SK-N-MC (cell line): ENCODE results near the gene RAVER2.
"Not testable (repeated sequence)": the region's sequence is repeated elsewhere in the genome, so short reads cannot be mapped to it uniquely, and the experiment has no call there.

Experiments
- DNase-seq: peaks from one replicate; pipeline ENCODE4 v3.0.0-alpha.2; 2011; ENCODE audit warnings: low read depth, low spot score
- H3K27ac ChIP-seq: fragments of 200-600 bp; sonication (generic); 2 replicates; pipeline ENCODE4 v1.5.1; 2016; ENCODE audit warnings: mixed run types
- H3K36me3 ChIP-seq: fragments of 200-600 bp; sonication (generic); 2 replicates; pipeline ENCODE4 v1.6.1; 2017; ENCODE audit warnings: antibody characterized with exemption, low read length, mixed read lengths; ENCODE audit not compliant: insufficient read depth
- H3K4me3 ChIP-seq: fragments of 200-600 bp; sonication (generic); 2 replicates; pipeline ENCODE4 v1.5.1; 2016
- H3K9ac ChIP-seq: fragments of 200-600 bp; sonication (generic); 2 replicates; pipeline ENCODE4 v1.8.0; 2017; ENCODE audit warnings: mixed run types, mixed read lengths; ENCODE audit not compliant: insufficient read length
- H3K9me3 ChIP-seq: fragments of 200-600 bp; sonication (generic); 2 replicates; pipeline ENCODE4 v1.6.1; 2017; ENCODE audit warnings: low read depth, mild to moderate bottlenecking, antibody characterized with exemption, low read length, moderate library complexity, mixed read lengths
- EZH2 ChIP-seq: fragments of 200-600 bp; sonication (generic); IDR thresholded peaks from one replicate; pipeline ENCODE4 v1.6.1; 2017; ENCODE audit warnings: antibody characterized with exemption
- FOXP2 ChIP-seq: optimal IDR thresholded peaks from 2 replicates; pipeline ENCODE3; 2011; ENCODE audit warnings: mild to moderate bottlenecking, moderate library complexity; ENCODE audit not compliant: insufficient read depth; ENCODE audit errors: extremely low read length, control extremely low read depth
- POLR2AphosphoS5 ChIP-seq: IDR thresholded peaks from 2 replicates; pipeline ENCODE4 v1.6.1; 2012; ENCODE audit warnings: mild to moderate bottlenecking, low read depth, low read length, borderline replicate concordance

The RAVER2 gene

GRCh38 chr1:64755361-64755760 is 10.5 kb downstream of the RAVER2 start:
- Histone ChIP-seq H3K4me3 (no peak overlapping the region), H3K36me3 (peaks cover 12% of the 10 kb centered on the region; the same call in 1 of the 2 replicates), H3K9me3 (no peaks in the 10 kb centered on the region), H3K9ac (no peak overlapping the region), H3K27ac (no peak overlapping the region)
- DNase-seq, result no peak
- TF ChIP-seq POLR2AphosphoS5, result no peak
- no peak for TF ChIP-seq EZH2

DNA sequence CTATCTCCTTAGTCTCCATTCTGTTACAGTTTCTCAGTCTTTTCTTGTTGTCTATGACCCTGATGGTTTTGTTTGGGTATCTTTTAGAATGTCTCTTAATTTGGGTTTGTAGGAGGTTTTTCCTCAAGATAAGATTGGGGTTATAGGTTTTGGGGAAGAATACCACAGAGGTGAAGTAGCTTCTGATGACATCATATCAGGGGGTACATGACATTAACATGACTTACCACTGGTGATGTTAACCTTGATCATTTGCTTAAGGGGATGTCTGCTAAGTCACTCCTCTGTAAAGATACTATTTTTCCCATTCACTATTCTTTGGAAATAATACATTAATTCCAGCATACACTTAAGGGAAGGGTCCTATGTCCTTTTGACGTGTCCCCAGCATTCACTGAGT is 11.9 kb downstream of the RAVER2 start:
- Histone ChIP-seq H3K9me3 (no peaks in the 10 kb centered on the region), H3K9ac (no peak overlapping the region), H3K36me3 (peaks cover 12% of the 10 kb centered on the region; the same call in 1 of the 2 replicates), H3K4me3 (no peak overlapping the region), H3K27ac (no peak overlapping the region)
- no peak for TF ChIP-seq FOXP2
- no peak for TF ChIP-seq EZH2
- TF ChIP-seq POLR2AphosphoS5, result no peak
- DNase-seq, result no peak

- Histone ChIP-seq H3K36me3 (peaks cover 12% of the 10 kb centered on the region; the same call in 1 of the 2 replicates), H3K27ac (no peak overlapping the region), H3K4me3 (no peak overlapping the region), H3K9me3 (no peaks in the 10 kb centered on the region), H3K9ac (no peak overlapping the region)
- no peak for DNase-seq
- TF ChIP-seq POLR2AphosphoS5 (no peak), EZH2 (no peak), FOXP2 (no peak)
Measured at GRCh38 chr1:64757213-64757612, 12.3 kb downstream of the RAVER2 start.

DNA sequence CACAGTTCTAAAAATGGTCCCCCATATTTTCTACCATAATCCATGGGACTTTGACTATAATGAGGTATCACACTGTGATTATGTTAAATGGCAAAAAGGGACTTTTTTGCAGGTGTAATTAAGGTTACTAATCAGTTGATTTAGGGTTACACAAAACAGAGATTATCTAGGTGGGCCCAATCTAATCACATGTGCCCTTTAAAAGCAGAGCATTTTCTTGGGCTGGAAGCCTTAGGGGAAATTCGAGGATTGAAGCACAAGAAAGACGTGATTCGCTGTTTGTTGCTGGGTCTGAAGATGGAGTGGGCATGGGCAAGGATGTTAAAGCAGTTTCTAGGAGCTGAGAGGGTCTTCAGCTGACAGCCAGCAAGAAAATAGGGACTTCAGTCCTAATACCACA is 13.4 kb downstream of the RAVER2 start:
- H3K27ac ChIP-seq, result no peak overlapping the region
- no peak for TF ChIP-seq POLR2AphosphoS5
- no peak for TF ChIP-seq FOXP2
- no peak for TF ChIP-seq EZH2
- H3K9ac ChIP-seq, result no peak overlapping the region
- no peak overlapping the region for H3K4me3 ChIP-seq
- H3K9me3 ChIP-seq, result no peaks in the 10 kb centered on the region
- DNase-seq, result no peak
- H3K36me3 ChIP-seq, result peaks cover 16% of the 10 kb centered on the region; the same call in 1 of the 2 replicates

DNA sequence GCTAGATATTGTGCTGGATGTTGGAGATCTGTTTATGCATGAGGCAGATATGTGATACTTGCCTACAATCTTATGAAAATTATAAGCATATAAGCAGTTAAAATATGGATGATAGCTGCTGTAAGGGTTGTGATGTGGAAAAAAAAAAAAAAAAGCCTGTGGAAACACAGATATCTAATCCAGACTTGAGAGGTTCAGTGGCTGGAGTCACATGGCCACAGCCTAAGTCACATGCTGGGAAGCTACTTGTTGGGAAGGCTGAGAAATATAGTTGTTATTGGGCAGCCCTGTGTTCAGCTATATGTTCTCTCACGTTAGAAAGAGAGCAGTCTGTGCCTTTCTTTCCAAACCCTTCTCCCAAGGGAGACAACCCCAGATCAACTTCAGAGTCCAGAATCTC is 15.1 kb downstream of the RAVER2 start:
- Histone ChIP-seq H3K9me3 (no peaks in the 10 kb centered on the region), H3K27ac (no peak overlapping the region), H3K36me3 (peaks cover 16% of the 10 kb centered on the region; the same call in 1 of the 2 replicates), H3K4me3 (no peak overlapping the region), H3K9ac (no peak overlapping the region)
- DNase-seq, result no peak
- TF ChIP-seq FOXP2 (no peak), EZH2 (no peak), POLR2AphosphoS5 (no peak)

DNA sequence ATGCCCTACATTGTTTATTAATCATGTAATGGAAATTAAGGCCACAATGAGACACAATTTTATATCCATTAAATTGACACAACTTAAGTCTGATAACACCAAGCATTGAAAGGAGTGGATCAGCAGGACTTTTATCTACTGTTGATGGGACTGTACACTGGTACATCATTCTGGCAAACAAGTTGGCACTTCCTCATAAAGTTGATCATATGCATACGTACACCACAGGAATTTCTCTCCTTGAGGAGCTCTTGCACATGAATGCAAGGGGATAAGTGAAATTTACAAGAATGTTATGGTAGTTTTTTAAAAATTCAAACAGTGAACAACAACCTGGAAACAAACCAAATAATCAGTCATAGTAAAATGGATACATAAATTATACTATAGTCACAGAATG is 20.1 kb downstream of the RAVER2 start:
- TF ChIP-seq EZH2 (no peak), FOXP2 (no peak), POLR2AphosphoS5 (no peak)
- H3K36me3 ChIP-seq, result peaks cover 25% of the 10 kb centered on the region
- H3K4me3 ChIP-seq, result no peak overlapping the region

DNA sequence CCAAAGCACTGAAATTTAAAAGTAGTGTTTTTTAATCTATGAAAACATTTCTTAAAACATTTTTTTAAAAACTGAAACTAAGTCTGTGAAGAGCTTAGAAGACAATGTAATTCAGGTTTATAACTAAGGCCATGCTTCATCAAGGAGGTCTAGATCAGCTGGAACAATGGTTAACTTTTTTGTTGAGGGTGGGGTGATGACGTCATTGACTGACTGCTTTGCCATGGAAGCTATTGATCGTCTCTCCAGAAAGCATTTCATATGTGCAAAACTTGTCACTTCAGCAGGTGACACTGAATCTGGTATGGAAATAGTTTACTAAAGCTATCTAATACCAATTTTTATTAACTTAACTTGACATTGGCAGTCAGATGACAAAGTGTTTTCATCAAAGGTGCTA is 21.0 kb downstream of the RAVER2 start:
- TF ChIP-seq FOXP2, result no peak
- no peak overlapping the region for H3K27ac ChIP-seq
- no peak overlapping the region for H3K9ac ChIP-seq
- H3K36me3 ChIP-seq, result peaks cover 33% of the 10 kb centered on the region
- no peak overlapping the region for H3K4me3 ChIP-seq
- no peaks in the 10 kb centered on the region; the same call in 1 of the 2 replicates for H3K9me3 ChIP-seq
- no peak for DNase-seq

More for the DNA sequence above, 20.1 kb downstream of the RAVER2 start:
- Histone ChIP-seq H3K27ac (no peak overlapping the region), H3K9ac (no peak overlapping the region), H3K9me3 (no peaks in the 10 kb centered on the region; the same call in 1 of the 2 replicates)
- DNase-seq, result no peak

- H3K9me3 ChIP-seq, result no peaks in the 10 kb centered on the region; the same call in 1 of the 2 replicates
- peaks cover 39% of the 10 kb centered on the region for H3K36me3 ChIP-seq
- H3K27ac ChIP-seq, result no peak overlapping the region
- DNase-seq, result no peak
- H3K9ac ChIP-seq, result no peak overlapping the region
- H3K4me3 ChIP-seq, result no peak overlapping the region
- TF ChIP-seq EZH2 (no peak), FOXP2 (no peak), POLR2AphosphoS5 (no peak)
Measured at GRCh38 chr1:64766429-64766828, 21.6 kb downstream of the RAVER2 start.

GRCh38 chr1:64769482-64769881 is 24.6 kb downstream of the RAVER2 start:
- DNase-seq, result no peak
- no peak overlapping the region for H3K27ac ChIP-seq
- H3K36me3 ChIP-seq, result peaks cover 45% of the 10 kb centered on the region
- no peak overlapping the region for H3K9ac ChIP-seq
- no peak for TF ChIP-seq EZH2
- no peak for TF ChIP-seq POLR2AphosphoS5
- no peak for TF ChIP-seq FOXP2
- no peaks in the 10 kb centered on the region; the same call in 1 of the 2 replicates for H3K9me3 ChIP-seq
- H3K4me3 ChIP-seq, result no peak overlapping the region

- Histone ChIP-seq H3K9ac (no peak overlapping the region), H3K36me3 (peaks cover 45% of the 10 kb centered on the region), H3K27ac (no peak overlapping the region), H3K4me3 (no peak overlapping the region), H3K9me3 (no peaks in the 10 kb centered on the region; the same call in 1 of the 2 replicates)
- TF ChIP-seq FOXP2 (no peak), EZH2 (no peak), POLR2AphosphoS5 (no peak)
- no peak for DNase-seq
Measured at GRCh38 chr1:64769971-64770370, 25.1 kb downstream of the RAVER2 start.

GRCh38 chr1:64773306-64773705 is 28.4 kb downstream of the RAVER2 start:
- H3K4me3 ChIP-seq, H3K9ac ChIP-seq, H3K9me3 ChIP-seq, H3K27ac ChIP-seq, DNase-seq: not testable (repeated sequence)
- H3K36me3 ChIP-seq, result peaks cover 50% of the 10 kb centered on the region
